ENCODE data around the gene THAP8. TPM values are rescaled to one million over a fixed set of nuclear protein-coding genes. Genes with fewer than 3 reads are reported as not detected.

Gene THAP8
- total and polyA plus RNA-seq, 2 of the 13 experiments (the other 11 are each of a cell fraction or from before 2014, with no cell fraction given): 1.7 to 3.7 TPM

DNA sequence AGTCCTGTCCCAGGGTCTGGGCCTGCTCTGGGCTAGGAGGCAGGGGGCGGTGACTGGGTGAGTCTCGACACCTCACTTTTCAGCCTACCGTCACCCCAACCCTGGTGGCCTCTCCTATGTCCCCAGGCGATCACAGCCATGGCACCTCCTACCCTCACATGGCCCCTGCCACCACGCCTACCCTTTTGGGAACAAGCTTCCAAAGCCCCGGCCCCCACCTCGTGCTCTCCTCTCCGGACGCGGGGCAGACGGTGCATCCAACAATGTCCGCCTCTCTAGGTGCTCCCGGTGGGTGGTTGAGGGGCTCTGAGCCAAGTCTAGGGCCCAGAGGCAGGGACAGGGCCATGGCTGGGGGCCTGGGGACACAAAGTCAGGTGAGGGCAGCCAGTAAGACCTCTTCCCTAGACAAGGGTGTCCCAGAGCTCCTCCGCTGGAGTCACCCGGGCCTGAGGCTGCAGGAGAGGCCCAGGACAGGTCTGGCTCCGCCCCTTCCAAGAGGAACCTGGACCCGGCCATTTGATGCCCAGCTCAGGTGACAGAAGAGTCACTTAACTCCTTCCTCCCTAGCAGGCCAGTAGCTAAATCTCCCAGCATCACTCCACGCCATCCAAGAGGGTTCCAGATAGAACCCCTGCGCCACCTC lies 45.6 kb downstream of the THAP8 start, which contains the start of gene SYNE4 (continued):
- TF ChIP-seq, protein P1, sequence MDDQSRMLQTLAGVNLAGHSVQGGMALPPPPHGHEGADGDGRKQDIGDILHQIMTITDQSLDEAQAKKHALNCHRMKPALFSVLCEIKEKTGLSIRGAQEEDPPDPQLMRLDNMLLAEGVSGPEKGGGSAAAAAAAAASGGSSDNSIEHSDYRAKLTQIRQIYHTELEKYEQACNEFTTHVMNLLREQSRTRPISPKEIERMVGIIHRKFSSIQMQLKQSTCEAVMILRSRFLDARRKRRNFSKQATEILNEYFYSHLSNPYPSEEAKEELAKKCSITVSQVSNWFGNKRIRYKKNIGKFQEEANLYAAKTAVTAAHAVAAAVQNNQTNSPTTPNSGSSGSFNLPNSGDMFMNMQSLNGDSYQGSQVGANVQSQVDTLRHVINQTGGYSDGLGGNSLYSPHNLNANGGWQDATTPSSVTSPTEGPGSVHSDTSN (CRISPR knock-in tag; IDR thresholded peaks at IDR 0.05; ENCODE audit: borderline replicate concordance): no peak
- TF ChIP-seq ZNF3 (CRISPR knock-in tag; IDR thresholded peaks at IDR 0.05) (no peak), ZNF557 (CRISPR knock-in tag; IDR thresholded peaks at IDR 0.05) (no peak), ETV5 (CRISPR knock-in tag; IDR thresholded peaks at IDR 0.05; ENCODE audit: borderline replicate concordance) (0 out of 2 replicates have a peak, but pooled peaks have one; percentile 29), GZF1 (CRISPR knock-in tag; IDR thresholded peaks at IDR 0.05) (no peak), SCMH1 (CRISPR knock-in tag; IDR thresholded peaks at IDR 0.05; ENCODE audit: borderline replicate concordance) (no peak), SNAI1 (CRISPR knock-in tag; IDR thresholded peaks at IDR 0.05; ENCODE audit: borderline replicate concordance) (0 out of 2 replicates have a peak, but pooled peaks have one; percentile 55), ZFP90 (CRISPR knock-in tag; IDR thresholded peaks at IDR 0.05; ENCODE audit: borderline replicate concordance) (peak; percentile 67; the same call in 1 of the 2 replicates), ZFP37 (CRISPR knock-in tag; IDR thresholded peaks at IDR 0.05; ENCODE audit: borderline replicate concordance) (no peak), ZNF468 (CRISPR knock-in tag; IDR thresholded peaks at IDR 0.05) (no peak), RBM39 (IDR thresholded peaks at IDR 0.05; ENCODE audit: low read depth, low read length, poor library complexity, severe bottlenecking) (no peak), ZNF251 (CRISPR knock-in tag; IDR thresholded peaks at IDR 0.05) (no peak; the same call in 1 of the 2 replicates)
- TF ChIP-seq, protein P2, sequence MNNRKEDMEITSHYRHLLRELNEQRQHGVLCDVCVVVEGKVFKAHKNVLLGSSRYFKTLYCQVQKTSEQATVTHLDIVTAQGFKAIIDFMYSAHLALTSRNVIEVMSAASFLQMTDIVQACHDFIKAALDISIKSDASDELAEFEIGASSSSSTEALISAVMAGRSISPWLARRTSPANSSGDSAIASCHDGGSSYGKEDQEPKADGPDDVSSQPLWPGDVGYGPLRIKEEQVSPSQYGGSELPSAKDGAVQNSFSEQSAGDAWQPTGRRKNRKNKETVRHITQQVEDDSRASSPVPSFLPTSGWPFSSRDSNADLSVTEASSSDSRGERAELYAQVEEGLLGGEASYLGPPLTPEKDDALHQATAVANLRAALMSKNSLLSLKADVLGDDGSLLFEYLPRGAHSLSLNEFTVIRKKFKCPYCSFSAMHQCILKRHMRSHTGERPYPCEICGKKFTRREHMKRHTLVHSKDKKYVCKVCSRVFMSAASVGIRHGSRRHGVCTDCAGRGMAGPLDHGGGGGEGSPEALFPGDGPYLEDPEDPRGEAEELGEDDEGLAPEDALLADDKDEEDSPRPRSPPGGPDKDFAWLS (CRISPR knock-in tag; IDR thresholded peaks at IDR 0.05; ENCODE audit: borderline replicate concordance): no peak
- TF ChIP-seq, protein P3, sequence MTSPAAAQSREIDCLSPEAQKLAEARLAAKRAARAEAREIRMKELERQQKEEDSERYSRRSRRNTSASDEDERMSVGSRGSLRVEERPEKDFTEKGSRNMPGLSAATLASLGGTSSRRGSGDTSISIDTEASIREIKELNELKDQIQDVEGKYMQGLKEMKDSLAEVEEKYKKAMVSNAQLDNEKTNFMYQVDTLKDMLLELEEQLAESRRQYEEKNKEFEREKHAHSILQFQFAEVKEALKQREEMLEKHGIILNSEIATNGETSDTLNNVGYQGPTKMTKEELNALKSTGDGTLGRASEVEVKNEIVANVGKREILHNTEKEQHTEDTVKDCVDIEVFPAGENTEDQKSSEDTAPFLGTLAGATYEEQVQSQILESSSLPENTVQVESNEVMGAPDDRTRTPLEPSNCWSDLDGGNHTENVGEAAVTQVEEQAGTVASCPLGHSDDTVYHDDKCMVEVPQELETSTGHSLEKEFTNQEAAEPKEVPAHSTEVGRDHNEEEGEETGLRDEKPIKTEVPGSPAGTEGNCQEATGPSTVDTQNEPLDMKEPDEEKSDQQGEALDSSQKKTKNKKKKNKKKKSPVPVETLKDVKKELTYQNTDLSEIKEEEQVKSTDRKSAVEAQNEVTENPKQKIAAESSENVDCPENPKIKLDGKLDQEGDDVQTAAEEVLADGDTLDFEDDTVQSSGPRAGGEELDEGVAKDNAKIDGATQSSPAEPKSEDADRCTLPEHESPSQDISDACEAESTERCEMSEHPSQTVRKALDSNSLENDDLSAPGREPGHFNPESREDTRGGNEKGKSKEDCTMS (CRISPR knock-in tag; conservative IDR thresholded peaks at IDR 0.05): no peak
- TF ChIP-seq, protein P4, sequence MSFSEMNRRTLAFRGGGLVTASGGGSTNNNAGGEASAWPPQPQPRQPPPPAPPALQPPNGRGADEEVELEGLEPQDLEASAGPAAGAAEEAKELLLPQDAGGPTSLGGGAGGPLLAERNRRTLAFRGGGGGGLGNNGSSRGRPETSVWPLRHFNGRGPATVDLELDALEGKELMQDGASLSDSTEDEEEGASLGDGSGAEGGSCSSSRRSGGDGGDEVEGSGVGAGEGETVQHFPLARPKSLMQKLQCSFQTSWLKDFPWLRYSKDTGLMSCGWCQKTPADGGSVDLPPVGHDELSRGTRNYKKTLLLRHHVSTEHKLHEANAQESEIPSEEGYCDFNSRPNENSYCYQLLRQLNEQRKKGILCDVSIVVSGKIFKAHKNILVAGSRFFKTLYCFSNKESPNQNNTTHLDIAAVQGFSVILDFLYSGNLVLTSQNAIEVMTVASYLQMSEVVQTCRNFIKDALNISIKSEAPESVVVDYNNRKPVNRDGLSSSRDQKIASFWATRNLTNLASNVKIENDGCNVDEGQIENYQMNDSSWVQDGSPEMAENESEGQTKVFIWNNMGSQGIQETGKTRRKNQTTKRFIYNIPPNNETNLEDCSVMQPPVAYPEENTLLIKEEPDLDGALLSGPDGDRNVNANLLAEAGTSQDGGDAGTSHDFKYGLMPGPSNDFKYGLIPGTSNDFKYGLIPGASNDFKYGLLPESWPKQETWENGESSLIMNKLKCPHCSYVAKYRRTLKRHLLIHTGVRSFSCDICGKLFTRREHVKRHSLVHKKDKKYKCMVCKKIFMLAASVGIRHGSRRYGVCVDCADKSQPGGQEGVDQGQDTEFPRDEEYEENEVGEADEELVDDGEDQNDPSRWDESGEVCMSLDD (CRISPR knock-in tag; IDR thresholded peaks at IDR 0.05; ENCODE audit: borderline replicate concordance): no peak
- TF ChIP-seq, protein P5, sequence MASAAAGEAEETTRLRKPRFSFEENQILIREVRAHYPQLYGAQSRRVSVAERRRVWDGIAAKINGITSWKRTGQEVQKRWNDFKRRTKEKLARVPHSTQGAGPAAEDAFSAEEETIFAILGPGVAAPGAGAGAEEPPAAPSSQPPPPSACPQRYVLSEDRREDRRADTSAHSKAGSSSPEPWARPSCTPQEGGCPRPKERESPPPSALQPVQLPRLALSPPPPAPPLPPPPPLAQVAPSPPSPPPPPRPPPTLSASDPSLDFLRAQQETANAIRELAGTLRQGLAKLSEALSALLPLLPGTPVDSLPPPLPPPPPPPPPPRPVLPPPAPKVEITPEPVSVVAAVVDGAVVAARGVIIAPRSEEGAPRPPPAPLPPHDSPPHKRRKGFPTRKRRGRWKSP (CRISPR knock-in tag; IDR thresholded peaks at IDR 0.05): no peak
- TF ChIP-seq, protein P6, sequence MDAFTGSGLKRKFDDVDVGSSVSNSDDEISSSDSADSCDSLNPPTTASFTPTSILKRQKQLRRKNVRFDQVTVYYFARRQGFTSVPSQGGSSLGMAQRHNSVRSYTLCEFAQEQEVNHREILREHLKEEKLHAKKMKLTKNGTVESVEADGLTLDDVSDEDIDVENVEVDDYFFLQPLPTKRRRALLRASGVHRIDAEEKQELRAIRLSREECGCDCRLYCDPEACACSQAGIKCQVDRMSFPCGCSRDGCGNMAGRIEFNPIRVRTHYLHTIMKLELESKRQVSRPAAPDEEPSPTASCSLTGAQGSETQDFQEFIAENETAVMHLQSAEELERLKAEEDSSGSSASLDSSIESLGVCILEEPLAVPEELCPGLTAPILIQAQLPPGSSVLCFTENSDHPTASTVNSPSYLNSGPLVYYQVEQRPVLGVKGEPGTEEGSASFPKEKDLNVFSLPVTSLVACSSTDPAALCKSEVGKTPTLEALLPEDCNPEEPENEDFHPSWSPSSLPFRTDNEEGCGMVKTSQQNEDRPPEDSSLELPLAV (CRISPR knock-in tag; conservative IDR thresholded peaks at IDR 0.05; ENCODE audit: low read depth): no peak
